K562 treated with DMSO at 1 percent for 4 hours (cell line): ENCODE results near the gene METTL15. TPM values are rescaled to one million over a fixed set of nuclear protein-coding genes. Genes with fewer than 3 reads are reported as not detected.

ENCODE experiments used
- total RNA-seq: library from RNA; unstranded; fragments of 300-600 nt; gene quantifications from 2 replicates; pipeline ENCODE4 v1.2.3, GENCODE V29; 2022; ENCODE audit not compliant: insufficient read depth

The METTL15 gene, protein sequence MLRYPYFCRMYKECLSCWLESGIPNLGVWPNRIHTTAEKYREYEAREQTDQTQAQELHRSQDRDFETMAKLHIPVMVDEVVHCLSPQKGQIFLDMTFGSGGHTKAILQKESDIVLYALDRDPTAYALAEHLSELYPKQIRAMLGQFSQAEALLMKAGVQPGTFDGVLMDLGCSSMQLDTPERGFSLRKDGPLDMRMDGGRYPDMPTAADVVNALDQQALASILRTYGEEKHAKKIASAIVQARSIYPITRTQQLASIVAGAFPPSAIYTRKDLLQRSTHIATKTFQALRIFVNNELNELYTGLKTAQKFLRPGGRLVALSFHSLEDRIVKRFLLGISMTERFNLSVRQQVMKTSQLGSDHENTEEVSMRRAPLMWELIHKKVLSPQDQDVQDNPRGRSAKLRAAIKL
- 4.1 and 5.8 TPM in 2 replicates for total RNA-seq

DNA sequence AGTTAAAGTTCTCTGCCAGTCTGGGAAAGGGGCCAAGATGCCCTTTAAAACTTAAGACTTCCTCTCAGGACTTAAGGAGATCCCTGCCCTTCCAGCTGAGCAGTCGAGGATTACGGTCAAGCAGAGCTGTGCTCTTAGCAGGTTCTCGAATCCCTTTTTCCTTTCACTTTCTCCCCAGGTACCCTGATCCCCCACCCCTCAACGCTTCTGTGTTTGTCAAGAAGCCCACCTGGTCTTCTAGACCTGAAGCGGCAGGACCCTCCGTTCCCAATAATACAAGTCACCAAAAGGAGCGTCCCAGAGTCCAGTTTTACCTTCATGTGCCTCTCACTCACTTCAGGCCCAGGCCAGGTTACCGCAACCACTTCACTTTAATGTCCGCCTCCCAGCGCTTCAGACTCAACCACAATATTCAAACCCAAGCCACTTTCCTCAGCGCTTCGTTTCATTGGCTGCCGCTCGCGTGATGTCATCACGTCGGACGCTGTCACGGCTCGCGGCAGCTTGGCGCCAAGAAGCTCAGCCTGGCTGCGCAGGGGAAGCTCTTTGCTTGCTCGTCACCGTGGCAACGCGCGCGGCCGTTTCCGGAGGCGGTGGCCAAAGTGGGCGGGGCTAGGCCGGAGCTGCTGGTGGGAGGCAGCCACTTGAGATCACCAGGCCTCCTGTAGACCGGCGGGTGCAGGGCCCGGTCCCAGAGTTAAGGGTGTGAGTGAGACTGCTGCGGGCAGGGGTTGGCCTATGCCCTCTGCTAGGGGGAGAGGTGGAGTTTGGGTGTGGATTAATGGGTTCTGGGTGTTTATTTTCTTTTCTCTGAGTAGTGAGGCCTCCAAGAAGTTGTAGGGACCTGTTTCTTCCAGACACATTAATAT, at the start of gene METTL15, which contains the start of gene KIF18A:
Gene METTL15, plus strand, starts transcription at position 639 of the 869 bp plus-strand sequence. CDS start 4,947 bp downstream, outside the sequence.
Gene KIF18A, minus strand, starts transcription at position 407 of the 869 bp plus-strand sequence. CDS start 10,209 bp downstream, outside the sequence.

Other genes starting within 250 kb of the METTL15 start
- gene KIF18A, start 232 bp upstream of the METTL15 start, total RNA-seq: 11.0 and 12.3 TPM in 2 replicates